Endothelial cell of umbilical vein (primary cell): Measurements from ENCODE around the gene RRP15. TPM values are rescaled to one million over a fixed set of nuclear protein-coding genes. Genes with fewer than 3 reads are reported as not detected.

Source experiments
- BruUV-seq: library from RNA; stranded (reverse); fragments of 400-500 nt; replicated peaks from 2 replicates; lab custom pipeline; 2021; lab: Mats Ljungman, UMichigan
- CTCF ChIA-PET: fragments of 300-600, 350-600 bp; sonication (Branson Sonifier 250); formaldehyde crosslinking; loops from one replicate; lab custom pipeline; 2021; ENCODE audit warnings: antibody characterized with exemption, inconsistent platforms; lab: Charles Lee
- POLR2A ChIA-PET: fragments of 300-600, 350-600 bp; sonication (Branson Sonifier 250); formaldehyde crosslinking; loops from one replicate; lab custom pipeline; 2021; ENCODE audit warnings: antibody characterized with exemption, inconsistent platforms; lab: Charles Lee
- DNase-seq: peaks from one replicate; pipeline ENCODE4 v3.0.0-alpha.2; 2011; ENCODE audit warnings: low read depth, low spot score
- FAIRE-seq: peaks from 2 replicates; lab custom pipeline; 2011; peaks lifted over from hg19 to GRCh38; lab: Jason Lieb, UNC
- H2AFZ ChIP-seq: 2 replicates; pipeline ENCODE4 v1.6.0; 2012; ENCODE audit warnings: low read depth, low read length, control low read depth, inconsistent platforms
- H3K27ac ChIP-seq: 2 replicates; pipeline ENCODE4 v1.5.1; 2011; ENCODE audit warnings: low read depth, mild to moderate bottlenecking, control low read depth, low read length, moderate library complexity; ENCODE audit not compliant: insufficient read depth
- H3K27me3 ChIP-seq, 2 experiments: 2 replicates each; pipeline versions ENCODE4 v1.6.0 to v1.6.1; 2011; ENCODE audit warnings: low read length in 2 of 2, mixed read lengths in 1 of 2; ENCODE audit not compliant: control insufficient read depth in 2 of 2, insufficient read depth in 2 of 2
- H3K36me3 ChIP-seq, 2 experiments: 2 replicates in 1 of 2; 3 replicates in 1 of 2; pipeline ENCODE4 v1.5.1; 2011; ENCODE audit warnings: low read length in 2 of 2, mild to moderate bottlenecking in 1 of 2, moderate library complexity in 1 of 2; ENCODE audit not compliant: control insufficient read depth in 2 of 2, insufficient read depth in 2 of 2; ENCODE audit errors: extremely low read depth in 1 of 2
- H3K4me1 ChIP-seq: 3 replicates; pipeline ENCODE4 v1.5.1; 2011; ENCODE audit warnings: mild to moderate bottlenecking, low read length; ENCODE audit not compliant: control insufficient read depth, insufficient read depth; ENCODE audit errors: extremely low read depth
- H3K4me2 ChIP-seq: 2 replicates; pipeline ENCODE4 v1.6.1; 2011; ENCODE audit warnings: low read length, control low read depth, mixed read lengths; ENCODE audit not compliant: insufficient read depth
- H3K4me3 ChIP-seq, 3 experiments: fragments of 200-600 bp in 1 of 3; sonication (generic), shearing (Covaris generic) in 1 of 3; replicated peaks in 1 of 3; 2 replicates each; pipeline ENCODE4 v1.5.1; 2011 to 2016; ENCODE audit warnings: control low read depth in 3 of 3, low read length in 3 of 3, mild to moderate bottlenecking in 2 of 3, inconsistent platforms in 1 of 3, low read depth in 1 of 3, moderate library complexity in 1 of 3; ENCODE audit not compliant: insufficient read depth in 1 of 3
- H3K79me2 ChIP-seq: 2 replicates; pipeline ENCODE4 v1.6.0; 2012; ENCODE audit warnings: low read length, inconsistent platforms; ENCODE audit not compliant: control insufficient read depth, insufficient read depth
- H3K9ac ChIP-seq: replicated peaks from 2 replicates; pipeline ENCODE3; 2011; ENCODE audit warnings: low read length, control low read depth; ENCODE audit not compliant: insufficient read depth; ENCODE audit errors: extremely low read depth
- H3K9me1 ChIP-seq: replicated peaks from 3 replicates; pipeline ENCODE4 v1.6.0; 2011; ENCODE audit warnings: mild to moderate bottlenecking, low read length; ENCODE audit not compliant: control insufficient read depth, insufficient read depth; ENCODE audit errors: extremely low read depth
- H3K9me3 ChIP-seq: replicated peaks from 2 replicates; pipeline ENCODE4 v1.5.1; 2012; ENCODE audit warnings: low read length, inconsistent platforms; ENCODE audit not compliant: control insufficient read depth, insufficient read depth
- H4K20me1 ChIP-seq: replicated peaks from 2 replicates; pipeline ENCODE3; 2011; ENCODE audit warnings: mild to moderate bottlenecking, low read length; ENCODE audit not compliant: control insufficient read depth, insufficient read depth; ENCODE audit errors: extremely low read depth
- FOS ChIP-seq: IDR thresholded peaks from 2 replicates; pipeline ENCODE4 v1.6.1; 2011; ENCODE audit warnings: mild to moderate bottlenecking, low read length, moderate library complexity, borderline replicate concordance; ENCODE audit not compliant: insufficient read depth
- GATA2 ChIP-seq: IDR thresholded peaks from 2 replicates; pipeline ENCODE4 v1.7.0; 2011; ENCODE audit warnings: low read depth, mild to moderate bottlenecking, moderate library complexity, mixed read lengths, low read length; ENCODE audit not compliant: insufficient read length, insufficient read depth
- POLR2A ChIP-seq: IDR thresholded peaks from 2 replicates; pipeline ENCODE4 v1.6.1; 2012; ENCODE audit warnings: low read depth, mild to moderate bottlenecking, control low read depth, low read length
- POLR2AphosphoS5 ChIP-seq: IDR thresholded peaks from 2 replicates; pipeline ENCODE4 v1.6.1; 2012; ENCODE audit warnings: low read depth, mild to moderate bottlenecking, control low read depth, low read length, moderate library complexity; ENCODE audit not compliant: insufficient read depth
- dilution Hi-C: fragments of 300-500 bp; cut with MboI; formaldehyde crosslinking; loops from one replicate; pipeline ENCODE4 v1.15.0; 2019; ENCODE audit warnings: low sequenced_read_pairs; ENCODE audit not compliant: extremely low pct_ligation_motif_present
- intact Hi-C: fragments of 100-400 bp; cut with micrococcal nuclease; formaldehyde crosslinking; loops from one replicate; pipeline ENCODE4 v1.10.0; 2022
- polyA plus RNA-seq, 4 experiments: library from polyadenylated mRNA; depleted of rRNA in 3 of 4; stranded (reverse) in 3 of 4; unstranded in 1 of 4; fragments of >200 nt; gene quantifications; 2 replicates each; pipeline versions ENCODE4 v1.2.1 to v1.2.3, GENCODE V29; 2011 to 2012; ENCODE audit warnings: missing spikeins in 1 of 4
- total RNA-seq: library from RNA; stranded (reverse); gene quantifications from 2 replicates; pipeline ENCODE4 v1.2.3, GENCODE V29; 2021
- TF ChIP-seq, protein P1 (sequence below): IDR thresholded peaks from 2 replicates; pipeline ENCODE4 v1.6.1; 2011; ENCODE audit not compliant: insufficient read depth, insufficient read length
- TF ChIP-seq, protein P2 (sequence below), 2 donors: IDR thresholded peaks; 1 replicate in 1 of 2; 2 replicates in 1 of 2; pipeline ENCODE4 v1.5.1; 2011; ENCODE audit warnings: low read length in 2 of 2, mild to moderate bottlenecking in 2 of 2, moderate library complexity in 2 of 2, control low read depth in 1 of 2, inconsistent platforms in 1 of 2, low read depth in 1 of 2; ENCODE audit not compliant: insufficient read depth in 1 of 2; ENCODE audit errors: extremely low read depth in 1 of 2

The RRP15 gene
- total and polyA plus RNA-seq, 2 donors (not counting 3 experiments of a cell fraction or from before 2014, with no cell fraction given), result 1.0 to 17.3 TPM

DNA sequence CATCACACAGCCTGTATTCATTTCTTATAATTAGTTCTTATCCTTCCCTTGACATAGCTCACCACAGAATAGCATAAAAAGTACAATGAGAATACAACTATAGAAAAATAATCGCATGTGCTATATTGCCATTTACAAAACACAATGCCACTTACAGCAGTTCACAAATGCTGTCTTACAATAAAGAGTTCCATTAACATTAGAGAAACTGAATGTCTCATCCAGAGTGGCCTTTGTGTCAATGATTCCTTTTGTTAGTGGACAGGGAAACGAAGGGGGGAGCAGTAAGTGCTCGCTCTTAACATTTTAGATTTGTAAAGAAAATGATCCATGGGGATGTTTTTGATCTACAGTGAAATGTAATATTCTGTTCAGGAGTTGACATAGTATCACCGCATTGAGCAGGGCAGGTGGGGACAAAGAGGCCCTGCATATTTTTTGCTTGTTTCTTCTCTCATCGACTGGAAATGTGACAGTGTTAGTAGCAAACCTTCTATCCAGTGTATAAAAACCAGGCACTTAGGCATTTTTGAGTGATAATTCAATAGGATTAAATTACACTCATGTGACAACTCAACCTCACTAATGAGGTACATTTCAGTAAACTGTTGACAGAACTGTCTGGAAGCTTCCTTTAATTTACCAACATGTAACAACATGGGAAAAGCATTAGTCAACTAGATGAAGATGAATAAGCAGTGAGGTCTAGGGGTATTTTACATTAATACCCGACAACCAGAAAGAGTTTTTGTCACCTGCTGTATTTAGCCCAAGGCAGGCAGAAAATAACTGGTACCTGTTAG lies 35.6 kb upstream of the RRP15 start:
- Histone ChIP-seq H3K4me3 (no peak overlapping the region), H3K79me2 (no peaks in the 10 kb centered on the region), H4K20me1 (no peaks in the 10 kb centered on the region), H3K4me2 (no peak overlapping the region), H3K27me3 (peaks cover 0 to 2% of the 10 kb centered on the region in 2 experiments), H3K27ac (no peak overlapping the region), H3K9ac (no peak overlapping the region), H3K9me3 (no peaks in the 10 kb centered on the region), H2AFZ (no peak overlapping the region), H3K9me1 (no peaks in the 10 kb centered on the region), H3K36me3 (no peaks in the 10 kb centered on the region), H3K4me1 (no peaks in the 10 kb centered on the region)
- dilution Hi-C loops, result no loop called here
- TF ChIP-seq FOS (no peak), GATA2 (no peak), POLR2AphosphoS5 (no peak), POLR2A (no peak)
- TF ChIP-seq, protein P1, sequence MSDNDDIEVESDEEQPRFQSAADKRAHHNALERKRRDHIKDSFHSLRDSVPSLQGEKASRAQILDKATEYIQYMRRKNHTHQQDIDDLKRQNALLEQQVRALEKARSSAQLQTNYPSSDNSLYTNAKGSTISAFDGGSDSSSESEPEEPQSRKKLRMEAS, result no peak
- intact Hi-C loops, result loop anchor here (10.0 kb wide), 1 partner anchor 1565 kb away; no protein-coding TSS in a partner anchor
- CTCF ChIA-PET, result no interaction called here
- POLR2A ChIA-PET, result no interaction called here
- no TSS peak for BruUV-seq
- FAIRE-seq (no peak), DNase-seq (no peak)

DNA sequence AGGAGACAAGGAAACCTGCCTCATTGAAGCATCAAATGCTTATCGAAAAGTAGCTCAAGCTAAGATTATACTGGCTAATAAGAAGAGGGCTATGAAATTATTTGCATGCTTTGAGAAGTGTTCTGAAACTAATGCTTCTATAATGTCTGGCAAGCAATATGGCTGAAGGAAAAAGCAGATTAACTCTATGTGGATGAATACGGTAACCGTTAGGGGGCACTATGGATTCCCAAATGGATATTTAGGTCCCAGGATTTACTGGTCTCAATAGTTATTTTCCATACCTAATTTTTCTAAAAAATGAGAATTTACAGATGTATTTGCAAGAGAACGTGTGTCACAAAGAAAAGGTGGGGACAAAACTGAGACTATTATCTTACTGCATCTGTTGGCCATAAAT lies 34.6 kb upstream of the RRP15 start:
- no peaks in the 10 kb centered on the region for H3K4me1 ChIP-seq
- TF ChIP-seq, protein P2, sequence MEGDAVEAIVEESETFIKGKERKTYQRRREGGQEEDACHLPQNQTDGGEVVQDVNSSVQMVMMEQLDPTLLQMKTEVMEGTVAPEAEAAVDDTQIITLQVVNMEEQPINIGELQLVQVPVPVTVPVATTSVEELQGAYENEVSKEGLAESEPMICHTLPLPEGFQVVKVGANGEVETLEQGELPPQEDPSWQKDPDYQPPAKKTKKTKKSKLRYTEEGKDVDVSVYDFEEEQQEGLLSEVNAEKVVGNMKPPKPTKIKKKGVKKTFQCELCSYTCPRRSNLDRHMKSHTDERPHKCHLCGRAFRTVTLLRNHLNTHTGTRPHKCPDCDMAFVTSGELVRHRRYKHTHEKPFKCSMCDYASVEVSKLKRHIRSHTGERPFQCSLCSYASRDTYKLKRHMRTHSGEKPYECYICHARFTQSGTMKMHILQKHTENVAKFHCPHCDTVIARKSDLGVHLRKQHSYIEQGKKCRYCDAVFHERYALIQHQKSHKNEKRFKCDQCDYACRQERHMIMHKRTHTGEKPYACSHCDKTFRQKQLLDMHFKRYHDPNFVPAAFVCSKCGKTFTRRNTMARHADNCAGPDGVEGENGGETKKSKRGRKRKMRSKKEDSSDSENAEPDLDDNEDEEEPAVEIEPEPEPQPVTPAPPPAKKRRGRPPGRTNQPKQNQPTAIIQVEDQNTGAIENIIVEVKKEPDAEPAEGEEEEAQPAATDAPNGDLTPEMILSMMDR (IDR thresholded peaks at IDR 0.05; ENCODE audit: extremely low read depth in 1 of 2, insufficient read depth in 1 of 2, low read depth in 1 of 2, low read length in 2 of 2), result no peak
- no peak for TF ChIP-seq POLR2AphosphoS5
- no peaks in the 10 kb centered on the region for H4K20me1 ChIP-seq
- no peak for FAIRE-seq
- CTCF ChIA-PET, result no interaction called here
- intact Hi-C loops, result loop anchor here (10.0 kb wide), 1 partner anchor 1564 kb away; no protein-coding TSS in a partner anchor
- no peaks in the 10 kb centered on the region for H3K36me3 ChIP-seq
- DNase-seq, result no peak
- H3K79me2 ChIP-seq, result no peaks in the 10 kb centered on the region
- H3K27me3 ChIP-seq, result peaks cover 0 to 2% of the 10 kb centered on the region in 2 experiments
- no peaks in the 10 kb centered on the region for H3K9me1 ChIP-seq
- no peak overlapping the region for H3K27ac ChIP-seq
- no peaks in the 10 kb centered on the region for H3K9me3 ChIP-seq
- POLR2A ChIA-PET, result no interaction called here
- no peak overlapping the region for H3K9ac ChIP-seq
- H3K4me2 ChIP-seq, result no peak overlapping the region
- dilution Hi-C loops, result no loop called here
- H2AFZ ChIP-seq, result no peak overlapping the region
- no peak overlapping the region for H3K4me3 ChIP-seq
- BruUV-seq, result no TSS peak
